Endothelial cell of umbilical vein (primary cell): ENCODE measurements around the gene CYP2C19. TPM values are rescaled to one million over a fixed set of nuclear protein-coding genes. Genes with fewer than 3 reads are reported as not detected.

Source experiments
- BruUV-seq: library from RNA; stranded (reverse); fragments of 400-500 nt; replicated peaks from 2 replicates; lab custom pipeline; 2021; lab: Mats Ljungman, UMichigan
- CTCF ChIA-PET: fragments of 300-600, 350-600 bp; sonication (Branson Sonifier 250); formaldehyde crosslinking; loops from one replicate; lab custom pipeline; 2021; ENCODE audit warnings: antibody characterized with exemption, inconsistent platforms; lab: Charles Lee
- POLR2A ChIA-PET: fragments of 300-600, 350-600 bp; sonication (Branson Sonifier 250); formaldehyde crosslinking; loops from one replicate; lab custom pipeline; 2021; ENCODE audit warnings: antibody characterized with exemption, inconsistent platforms; lab: Charles Lee
- DNase-seq: peaks from one replicate; pipeline ENCODE4 v3.0.0-alpha.2; 2011; ENCODE audit warnings: low read depth, low spot score
- FAIRE-seq: peaks from 2 replicates; lab custom pipeline; 2011; peaks lifted over from hg19 to GRCh38; lab: Jason Lieb, UNC
- H2AFZ ChIP-seq: 2 replicates; pipeline ENCODE4 v1.6.0; 2012; ENCODE audit warnings: low read depth, low read length, control low read depth, inconsistent platforms
- H3K27ac ChIP-seq: 2 replicates; pipeline ENCODE4 v1.5.1; 2011; ENCODE audit warnings: low read depth, mild to moderate bottlenecking, control low read depth, low read length, moderate library complexity; ENCODE audit not compliant: insufficient read depth
- H3K27me3 ChIP-seq, 2 experiments: 2 replicates each; pipeline versions ENCODE4 v1.6.0 to v1.6.1; 2011; ENCODE audit warnings: low read length in 2 of 2, mixed read lengths in 1 of 2; ENCODE audit not compliant: control insufficient read depth in 2 of 2, insufficient read depth in 2 of 2
- H3K36me3 ChIP-seq, 2 experiments: 2 replicates in 1 of 2; 3 replicates in 1 of 2; pipeline ENCODE4 v1.5.1; 2011; ENCODE audit warnings: low read length in 2 of 2, mild to moderate bottlenecking in 1 of 2, moderate library complexity in 1 of 2; ENCODE audit not compliant: control insufficient read depth in 2 of 2, insufficient read depth in 2 of 2; ENCODE audit errors: extremely low read depth in 1 of 2
- H3K4me1 ChIP-seq: 3 replicates; pipeline ENCODE4 v1.5.1; 2011; ENCODE audit warnings: mild to moderate bottlenecking, low read length; ENCODE audit not compliant: control insufficient read depth, insufficient read depth; ENCODE audit errors: extremely low read depth
- H3K4me2 ChIP-seq: 2 replicates; pipeline ENCODE4 v1.6.1; 2011; ENCODE audit warnings: low read length, control low read depth, mixed read lengths; ENCODE audit not compliant: insufficient read depth
- H3K4me3 ChIP-seq, 3 experiments: fragments of 200-600 bp in 1 of 3; sonication (generic), shearing (Covaris generic) in 1 of 3; replicated peaks in 1 of 3; 2 replicates each; pipeline ENCODE4 v1.5.1; 2011 to 2016; ENCODE audit warnings: control low read depth in 3 of 3, low read length in 3 of 3, mild to moderate bottlenecking in 2 of 3, inconsistent platforms in 1 of 3, low read depth in 1 of 3, moderate library complexity in 1 of 3; ENCODE audit not compliant: insufficient read depth in 1 of 3
- H3K79me2 ChIP-seq: 2 replicates; pipeline ENCODE4 v1.6.0; 2012; ENCODE audit warnings: low read length, inconsistent platforms; ENCODE audit not compliant: control insufficient read depth, insufficient read depth
- H3K9ac ChIP-seq: replicated peaks from 2 replicates; pipeline ENCODE3; 2011; ENCODE audit warnings: low read length, control low read depth; ENCODE audit not compliant: insufficient read depth; ENCODE audit errors: extremely low read depth
- H3K9me1 ChIP-seq: replicated peaks from 3 replicates; pipeline ENCODE4 v1.6.0; 2011; ENCODE audit warnings: mild to moderate bottlenecking, low read length; ENCODE audit not compliant: control insufficient read depth, insufficient read depth; ENCODE audit errors: extremely low read depth
- H3K9me3 ChIP-seq: replicated peaks from 2 replicates; pipeline ENCODE4 v1.5.1; 2012; ENCODE audit warnings: low read length, inconsistent platforms; ENCODE audit not compliant: control insufficient read depth, insufficient read depth
- H4K20me1 ChIP-seq: replicated peaks from 2 replicates; pipeline ENCODE3; 2011; ENCODE audit warnings: mild to moderate bottlenecking, low read length; ENCODE audit not compliant: control insufficient read depth, insufficient read depth; ENCODE audit errors: extremely low read depth
- EZH2 ChIP-seq: IDR thresholded peaks from 2 replicates; pipeline ENCODE4 v1.6.1; 2012; ENCODE audit warnings: borderline replicate concordance, low read depth, mild to moderate bottlenecking, moderate library complexity, low read length, inconsistent platforms; ENCODE audit not compliant: severe bottlenecking
- FOS ChIP-seq: IDR thresholded peaks from 2 replicates; pipeline ENCODE4 v1.6.1; 2011; ENCODE audit warnings: mild to moderate bottlenecking, low read length, moderate library complexity, borderline replicate concordance; ENCODE audit not compliant: insufficient read depth
- GATA2 ChIP-seq: IDR thresholded peaks from 2 replicates; pipeline ENCODE4 v1.7.0; 2011; ENCODE audit warnings: low read depth, mild to moderate bottlenecking, moderate library complexity, mixed read lengths, low read length; ENCODE audit not compliant: insufficient read length, insufficient read depth
- JUN ChIP-seq: IDR thresholded peaks from 2 replicates; pipeline ENCODE4 v1.6.1; 2011; ENCODE audit warnings: borderline replicate concordance, low read depth; ENCODE audit not compliant: insufficient read length, insufficient read depth
- MYC ChIP-seq: IDR thresholded peaks from one replicate; pipeline ENCODE4 v1.6.1; 2011; ENCODE audit warnings: mild to moderate bottlenecking, low read depth, low read length
- POLR2A ChIP-seq: IDR thresholded peaks from 2 replicates; pipeline ENCODE4 v1.6.1; 2012; ENCODE audit warnings: low read depth, mild to moderate bottlenecking, control low read depth, low read length
- POLR2AphosphoS5 ChIP-seq: IDR thresholded peaks from 2 replicates; pipeline ENCODE4 v1.6.1; 2012; ENCODE audit warnings: low read depth, mild to moderate bottlenecking, control low read depth, low read length, moderate library complexity; ENCODE audit not compliant: insufficient read depth
- dilution Hi-C: fragments of 300-500 bp; cut with MboI; formaldehyde crosslinking; loops from one replicate; pipeline ENCODE4 v1.15.0; 2019; ENCODE audit warnings: low sequenced_read_pairs; ENCODE audit not compliant: extremely low pct_ligation_motif_present
- intact Hi-C: fragments of 100-400 bp; cut with micrococcal nuclease; formaldehyde crosslinking; loops from one replicate; pipeline ENCODE4 v1.10.0; 2022
- polyA plus RNA-seq, 4 experiments: library from polyadenylated mRNA; depleted of rRNA in 3 of 4; stranded (reverse) in 3 of 4; unstranded in 1 of 4; fragments of >200 nt; gene quantifications; 2 replicates each; pipeline versions ENCODE4 v1.2.1 to v1.2.3, GENCODE V29; 2011 to 2012; ENCODE audit warnings: missing spikeins in 1 of 4
- total RNA-seq: library from RNA; stranded (reverse); gene quantifications from 2 replicates; pipeline ENCODE4 v1.2.3, GENCODE V29; 2021
- TF ChIP-seq, protein P1 (sequence below), 2 donors: IDR thresholded peaks; 1 replicate in 1 of 2; 2 replicates in 1 of 2; pipeline ENCODE4 v1.5.1; 2011; ENCODE audit warnings: low read length in 2 of 2, mild to moderate bottlenecking in 2 of 2, moderate library complexity in 2 of 2, control low read depth in 1 of 2, inconsistent platforms in 1 of 2, low read depth in 1 of 2; ENCODE audit not compliant: insufficient read depth in 1 of 2; ENCODE audit errors: extremely low read depth in 1 of 2
- TF ChIP-seq, protein P2 (sequence below): IDR thresholded peaks from 2 replicates; pipeline ENCODE4 v1.6.1; 2011; ENCODE audit not compliant: insufficient read depth, insufficient read length

Gene CYP2C19
- total and polyA plus RNA-seq, 2 donors (not counting 3 experiments of a cell fraction or from before 2014, with no cell fraction given), result not detected

DNA sequence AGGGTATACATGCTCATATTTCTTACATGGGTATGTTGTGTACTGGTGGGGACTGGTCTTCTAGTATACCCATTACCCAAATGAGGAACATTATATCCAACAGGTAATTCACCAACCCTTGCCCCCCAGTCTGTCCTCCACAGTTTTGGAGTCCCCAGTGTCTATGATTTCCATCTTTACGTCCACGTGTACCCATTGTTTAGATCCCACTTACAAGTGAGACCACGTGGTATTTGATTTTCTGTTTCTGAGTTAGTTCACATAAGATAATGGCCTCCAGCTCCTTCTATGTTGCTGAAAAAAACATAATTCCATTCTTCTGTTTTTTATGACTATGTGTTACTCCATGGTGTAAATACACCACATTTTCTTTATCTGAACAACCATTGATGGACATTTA, 126.6 kb downstream of the CYP2C19 start:
- FAIRE-seq (no peak), DNase-seq (no peak)
- Histone ChIP-seq H3K9ac (no peak overlapping the region), H2AFZ (no peak overlapping the region), H3K9me1 (no peaks in the 10 kb centered on the region), H3K4me2 (no peak overlapping the region), H3K79me2 (no peaks in the 10 kb centered on the region), H3K27ac (no peak overlapping the region), H3K27me3 (no peaks in the 10 kb centered on the region), H3K4me3 (no peak overlapping the region), H3K9me3 (no peaks in the 10 kb centered on the region), H3K4me1 (no peaks in the 10 kb centered on the region), H3K36me3 (no peaks in the 10 kb centered on the region), H4K20me1 (no peaks in the 10 kb centered on the region)
- TF ChIP-seq GATA2, result no peak
- TF ChIP-seq, protein P1, sequence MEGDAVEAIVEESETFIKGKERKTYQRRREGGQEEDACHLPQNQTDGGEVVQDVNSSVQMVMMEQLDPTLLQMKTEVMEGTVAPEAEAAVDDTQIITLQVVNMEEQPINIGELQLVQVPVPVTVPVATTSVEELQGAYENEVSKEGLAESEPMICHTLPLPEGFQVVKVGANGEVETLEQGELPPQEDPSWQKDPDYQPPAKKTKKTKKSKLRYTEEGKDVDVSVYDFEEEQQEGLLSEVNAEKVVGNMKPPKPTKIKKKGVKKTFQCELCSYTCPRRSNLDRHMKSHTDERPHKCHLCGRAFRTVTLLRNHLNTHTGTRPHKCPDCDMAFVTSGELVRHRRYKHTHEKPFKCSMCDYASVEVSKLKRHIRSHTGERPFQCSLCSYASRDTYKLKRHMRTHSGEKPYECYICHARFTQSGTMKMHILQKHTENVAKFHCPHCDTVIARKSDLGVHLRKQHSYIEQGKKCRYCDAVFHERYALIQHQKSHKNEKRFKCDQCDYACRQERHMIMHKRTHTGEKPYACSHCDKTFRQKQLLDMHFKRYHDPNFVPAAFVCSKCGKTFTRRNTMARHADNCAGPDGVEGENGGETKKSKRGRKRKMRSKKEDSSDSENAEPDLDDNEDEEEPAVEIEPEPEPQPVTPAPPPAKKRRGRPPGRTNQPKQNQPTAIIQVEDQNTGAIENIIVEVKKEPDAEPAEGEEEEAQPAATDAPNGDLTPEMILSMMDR (IDR thresholded peaks at IDR 0.05; ENCODE audit: extremely low read depth in 1 of 2, insufficient read depth in 1 of 2, low read depth in 1 of 2, low read length in 2 of 2), result no peak
- TF ChIP-seq POLR2A, result no peak
- no peak for TF ChIP-seq EZH2
- no peak for TF ChIP-seq POLR2AphosphoS5
- TF ChIP-seq, protein P2, sequence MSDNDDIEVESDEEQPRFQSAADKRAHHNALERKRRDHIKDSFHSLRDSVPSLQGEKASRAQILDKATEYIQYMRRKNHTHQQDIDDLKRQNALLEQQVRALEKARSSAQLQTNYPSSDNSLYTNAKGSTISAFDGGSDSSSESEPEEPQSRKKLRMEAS, result no peak
- TF ChIP-seq JUN, result no peak
- no peak for TF ChIP-seq MYC
- TF ChIP-seq FOS, result no peak
- CTCF ChIA-PET, result no interaction called here
- intact Hi-C loops (no loop called here), dilution Hi-C loops (no loop called here)
- BruUV-seq, result no TSS peak
- POLR2A ChIA-PET, result no interaction called here
